SK-N-SH treated with all-trans-retinoic acid at 6 μM for 48 hours (cell line): Measurements from ENCODE around the gene R3HDM2.

Source experiments
- ATAC-seq: fragments of 200-7000 bp; cut with Tn5 transposase; 3 replicates; pipeline ENCODE4 v1.9.1; 2020; ENCODE audit warnings: mild to moderate bottlenecking, moderate library complexity
- ARNTL ChIP-seq: fragments of 450-650 bp; formaldehyde crosslinking; IDR thresholded peaks from 2 replicates; pipeline ENCODE4 v1.5.0; 2020; ENCODE audit warnings: low read depth, mild to moderate bottlenecking, moderate library complexity, borderline replicate concordance
- BACH2 ChIP-seq: fragments of 250-450 bp; sonication (Bioruptor Pico); IDR thresholded peaks from 2 replicates; pipeline ENCODE4 v1.9.0; 2021; ENCODE audit warnings: mild to moderate bottlenecking, borderline replicate concordance
- CREB5 ChIP-seq: fragments of 250-450 bp; sonication (Bioruptor Pico); IDR thresholded peaks from 2 replicates; pipeline ENCODE4 v1.5.1; 2020; ENCODE audit warnings: low read depth, mild to moderate bottlenecking, moderate library complexity
- CSDC2 ChIP-seq: fragments of 250-450 bp; sonication (Bioruptor Pico); IDR thresholded peaks from 2 replicates; pipeline ENCODE4 v1.5.0; 2020; ENCODE audit warnings: mild to moderate bottlenecking, moderate library complexity
- CSRNP3 ChIP-seq: fragments of 250-450 bp; sonication (Bioruptor Pico); IDR thresholded peaks from 2 replicates; pipeline ENCODE4 v1.5.1; 2021; ENCODE audit warnings: mild to moderate bottlenecking, moderate library complexity
- ESRRG ChIP-seq: fragments of 250-450 bp; sonication (Bioruptor Pico); IDR thresholded peaks from 2 replicates; pipeline ENCODE4 v1.6.1; 2021; ENCODE audit warnings: mild to moderate bottlenecking
- ISL1 ChIP-seq: fragments of 250-450 bp; sonication (Bioruptor Pico); IDR thresholded peaks from 2 replicates; pipeline ENCODE4 v2.1.2; 2022; ENCODE audit warnings: mild to moderate bottlenecking, moderate library complexity
- OSR1 ChIP-seq: fragments of 250-450 bp; sonication (Bioruptor Pico); IDR thresholded peaks from 2 replicates; pipeline ENCODE4 v1.8.0; 2022; ENCODE audit warnings: moderate library complexity, mild to moderate bottlenecking, inconsistent platforms
- PATZ1 ChIP-seq: fragments of 250-450 bp; sonication (Bioruptor Pico); IDR thresholded peaks from 2 replicates; pipeline ENCODE4 v1.8.0; 2020; ENCODE audit warnings: mild to moderate bottlenecking, moderate library complexity, borderline replicate concordance
- POU6F1 ChIP-seq: fragments of 250-450 bp; sonication (Bioruptor Pico); IDR thresholded peaks from 2 replicates; pipeline ENCODE4 v1.8.0; 2021; ENCODE audit warnings: low read depth, mild to moderate bottlenecking, moderate library complexity, borderline replicate concordance
- PPARA ChIP-seq: fragments of 250-450 bp; sonication (Bioruptor Pico); IDR thresholded peaks from 2 replicates; pipeline ENCODE4 v1.5.0; 2020; ENCODE audit warnings: mild to moderate bottlenecking, borderline replicate concordance
- RARB ChIP-seq: fragments of 250-450 bp; sonication (Bioruptor Pico); IDR thresholded peaks from 2 replicates; pipeline ENCODE4 v1.8.0; 2021; ENCODE audit warnings: mild to moderate bottlenecking, moderate library complexity
- SNAI2 ChIP-seq: fragments of 250-450 bp; sonication (Bioruptor Pico); IDR thresholded peaks from 2 replicates; pipeline ENCODE4 v1.5.0; 2020; ENCODE audit warnings: mild to moderate bottlenecking, moderate library complexity
- TCF4 ChIP-seq: fragments of 250-450 bp; sonication (Bioruptor Pico); IDR thresholded peaks from 2 replicates; pipeline ENCODE4 v1.8.0; 2021; ENCODE audit warnings: mild to moderate bottlenecking, moderate library complexity, borderline replicate concordance
- TOX ChIP-seq: fragments of 250-450 bp; sonication (Bioruptor Pico); IDR thresholded peaks from 2 replicates; pipeline ENCODE4 v1.8.0; 2021; ENCODE audit warnings: mild to moderate bottlenecking, moderate library complexity, borderline replicate concordance
- ZC3H10 ChIP-seq: fragments of 250-450 bp; sonication (Bioruptor Pico); IDR thresholded peaks from 2 replicates; pipeline ENCODE4 v1.5.1; 2021; ENCODE audit warnings: mild to moderate bottlenecking, moderate library complexity
- ZFP3 ChIP-seq: fragments of 250-450 bp; sonication (Bioruptor Pico); IDR thresholded peaks from 2 replicates; pipeline ENCODE4 v1.5.0; 2020; ENCODE audit warnings: mild to moderate bottlenecking, moderate library complexity
- ZNF565 ChIP-seq: fragments of 450-650 bp; formaldehyde crosslinking; conservative IDR thresholded peaks from 2 replicates; pipeline ENCODE4 v1.5.0; 2020; ENCODE audit warnings: low read depth, mild to moderate bottlenecking, moderate library complexity
- ZNF8 ChIP-seq: fragments of 450-650 bp; formaldehyde crosslinking; IDR thresholded peaks from 2 replicates; pipeline ENCODE4 v1.5.0; 2020; ENCODE audit warnings: mild to moderate bottlenecking, moderate library complexity

R3HDM2 gene

GRCh38 chr12:57223191-57224165, 207.4 kb downstream of the R3HDM2 start:
- no peak for TF ChIP-seq ARNTL (CRISPR knock-in tag)
- no peak for TF ChIP-seq ISL1 (CRISPR knock-in tag)
- no peak for TF ChIP-seq CSDC2
- no peak for TF ChIP-seq PPARA (CRISPR knock-in tag)
- TF ChIP-seq RARB (CRISPR knock-in tag), result no peak
- no peak for TF ChIP-seq ZNF565
- TF ChIP-seq CSRNP3 (CRISPR knock-in tag), result no peak
- TF ChIP-seq ESRRG (CRISPR knock-in tag), result no peak
- TF ChIP-seq OSR1 (CRISPR knock-in tag), result no peak
- TF ChIP-seq CREB5 (CRISPR knock-in tag), result no peak
- ATAC-seq, result no peak

- no peak for TF ChIP-seq SNAI2 (CRISPR knock-in tag)
- TF ChIP-seq POU6F1 (CRISPR knock-in tag), result no peak
- no peak for TF ChIP-seq CSRNP3 (CRISPR knock-in tag)
- no peak for TF ChIP-seq ZNF8
- TF ChIP-seq ZC3H10 (CRISPR knock-in tag), result no peak
- TF ChIP-seq ISL1 (CRISPR knock-in tag), result no peak
- TF ChIP-seq ESRRG (CRISPR knock-in tag), result no peak
- no peak for TF ChIP-seq ARNTL (CRISPR knock-in tag)
- TF ChIP-seq CREB5 (CRISPR knock-in tag), result no peak
- no peak for TF ChIP-seq RARB (CRISPR knock-in tag)
- TF ChIP-seq ZFP3 (CRISPR knock-in tag), result no peak
- no peak for TF ChIP-seq PPARA (CRISPR knock-in tag)
- no peak for TF ChIP-seq PATZ1 (CRISPR knock-in tag)
- no peak for TF ChIP-seq TOX
- no peak for TF ChIP-seq BACH2 (CRISPR knock-in tag)
- no peak for TF ChIP-seq CSDC2
- TF ChIP-seq TCF4 (CRISPR knock-in tag), result no peak
- TF ChIP-seq, all 23 proteins: peak for 0
- no peak for ATAC-seq
These were observed 208.3 kb downstream of the R3HDM2 start for GRCh38 chr12:57222286-57223190.
